ENCODE measurements around the gene PNPLA7. TPM values are rescaled to one million over a fixed set of nuclear protein-coding genes. Genes with fewer than 3 reads are reported as not detected.

Gene PNPLA7
- total RNA-seq, 4 donors from 2014 or later = 12.2 to 97.0 (median 33.3) TPM

- Histone ChIP-seq H3K36me3 (no peaks in the 10 kb centered on the region), H3K27ac (no peak overlapping the region), H3K27me3 (no peaks in the 10 kb centered on the region), H3K4me1 (peaks cover 27% of the 10 kb centered on the region), H3K9me3 (no peaks in the 10 kb centered on the region), H3K4me3 (no peak overlapping the region)
- no peak for TF ChIP-seq POLR2A (IDR thresholded peaks at IDR 0.05)
- TF ChIP-seq CTCF (IDR thresholded peaks at IDR 0.05) = no peak
- no peak for TF ChIP-seq EP300 (IDR thresholded peaks at IDR 0.05)
- TF ChIP-seq POLR2AphosphoS5 (IDR thresholded peaks at IDR 0.05) = no peak
- whole genome bisulfite sequencing = 74% methylated on average over 8 of the region's 27 CpGs
- DNase-seq (ENCODE audit: low spot score in 2 of 2) = peak in 1 of 2 donors; percentile 51
Observed at GRCh38 chr9:137427454-137428310, 122.5 kb downstream of the PNPLA7 start.

- peaks cover 40% of the 10 kb centered on the region for H3K4me1 ChIP-seq
- no peaks in the 10 kb centered on the region for H3K27me3 ChIP-seq
- peak in 1 of 2 donors; percentile 58 for DNase-seq (ENCODE audit: low spot score in 2 of 2)
- TF ChIP-seq POLR2AphosphoS5 (IDR thresholded peaks at IDR 0.05) (no peak), POLR2A (IDR thresholded peaks at IDR 0.05) (no peak), CTCF (IDR thresholded peaks at IDR 0.05) (no peak), EP300 (IDR thresholded peaks at IDR 0.05) (no peak)
- H3K27ac ChIP-seq = no peak overlapping the region
- H3K36me3 ChIP-seq = no peaks in the 10 kb centered on the region
- WGBS = 80% methylated on average over 18 of the region's 18 CpGs
- no peaks in the 10 kb centered on the region for H3K9me3 ChIP-seq
- no peak overlapping the region for H3K4me3 ChIP-seq
Observed at GRCh38 chr9:137426018-137426681, 124.1 kb downstream of the PNPLA7 start.

GRCh38 chr9:137423514-137424291, 126.5 kb downstream of the PNPLA7 start:
- 17% methylated on average over 13 of the region's 77 CpGs for WGBS
- no peak for TF ChIP-seq POLR2A (IDR thresholded peaks at IDR 0.05)
- TF ChIP-seq POLR2AphosphoS5 (IDR thresholded peaks at IDR 0.05) = no peak
- TF ChIP-seq CTCF (IDR thresholded peaks at IDR 0.05) = no peak
- TF ChIP-seq EP300 (IDR thresholded peaks at IDR 0.05) = no peak
- peak in 1 of 2 donors; percentile 81 for DNase-seq (ENCODE audit: low spot score in 2 of 2)

GRCh38 chr9:137422604-137423513, 127.3 kb downstream of the PNPLA7 start, which contains the start of the genes EXD3 and NOXA1:
TSS of gene EXD3 (minus strand) at chr9:137423162. CDS start at chr9:137395357, 27,805 bp downstream.
TSS of gene NOXA1 (plus strand) at chr9:137423393. CDS start at chr9:137423530, 137 bp downstream.
- WGBS = under 1% methylated on average over 20 of the region's 113 CpGs
- peak; percentile 95 for DNase-seq (ENCODE audit: low spot score in 2 of 2)

More at GRCh38 chr9:137423514-137424291, 126.5 kb downstream of the PNPLA7 start:
- peak overlapping the region; percentile 97 for H3K4me3 ChIP-seq
- H3K27me3 ChIP-seq = no peaks in the 10 kb centered on the region
- H3K27ac ChIP-seq = peak overlapping the region; percentile 78
- no peaks in the 10 kb centered on the region for H3K9me3 ChIP-seq
- H3K4me1 ChIP-seq = peaks cover 40% of the 10 kb centered on the region
- no peaks in the 10 kb centered on the region for H3K36me3 ChIP-seq

More at GRCh38 chr9:137422604-137423513, 127.3 kb downstream of the PNPLA7 start, which contains the start of the genes EXD3 and NOXA1:
- H3K4me3 ChIP-seq = peak within 1 kb of the TSS; percentile 97
- TF ChIP-seq EP300 (IDR thresholded peaks at IDR 0.05) (no peak), CTCF (IDR thresholded peaks at IDR 0.05) (peak; percentile 40 to 83)
- H3K4me1 ChIP-seq = peaks cover 40% of the 10 kb centered on the region
- no peaks in the 10 kb centered on the region for H3K27me3 ChIP-seq
- no peaks in the 10 kb centered on the region for H3K36me3 ChIP-seq
- H3K9me3 ChIP-seq = no peaks in the 10 kb centered on the region
- H3K27ac ChIP-seq = peak within 1 kb of the TSS; percentile 78

Data from suprapubic skin (tissue), 4 donors.